Lower leg skin (tissue), 4 donors: Measurements from ENCODE around the gene PRSS1. TPM values are rescaled to one million over a fixed set of nuclear protein-coding genes. Genes with fewer than 3 reads are reported as not detected.
"Not testable (repeated sequence)": the region's sequence is repeated elsewhere in the genome, so short reads cannot be mapped to it uniquely, and the experiment has no call there.

Experiments used
- DNase-seq, 2 donors: peaks; one replicate each; pipeline ENCODE4 v3.0.0-alpha.2; 2019; ENCODE audit warnings: low spot score in 2 of 2
- H3K4me3 ChIP-seq: fragments of 200-600 bp; sonication (generic); 2 replicates; pipeline ENCODE4 v1.5.1; 2017; ENCODE audit warnings: mild to moderate bottlenecking, low read depth; ENCODE audit not compliant: poor library complexity, severe bottlenecking
- POLR2A ChIP-seq, 2 donors: fragments of 450-650 bp; IDR thresholded peaks; one replicate each; pipeline ENCODE4 v1.6.1; 2016 to 2017; ENCODE audit warnings: antibody characterized with exemption in 2 of 2, mild to moderate bottlenecking in 1 of 2, moderate library complexity in 1 of 2
- WGBS, 2 donors: methylation state at CpG; one replicate each; pipeline ENCODE4 v1.1.5; 2018; 5-methylcytosine and 5-hydroxymethylcytosine counted together
- intact Hi-C: fragments of 100-400 bp; cut with DNase I; formaldehyde crosslinking; loops from one replicate; pipeline ENCODE4 v1.15.0; 2023; ENCODE audit warnings: low total_unique reads
- total RNA-seq, 4 donors: library from RNA; depleted of rRNA; stranded (reverse); fragments of >200 nt; gene quantifications; one replicate each; pipeline ENCODE4 v1.1.0, GENCODE V29; 2016
- TF ChIP-seq, protein P1 (sequence below), 3 donors: fragments of 450-650 bp; IDR thresholded peaks; one replicate each; pipeline ENCODE4 v1.5.1; 2016; ENCODE audit warnings: antibody characterized with exemption in 3 of 3, mild to moderate bottlenecking in 3 of 3, moderate library complexity in 2 of 3

PRSS1 gene
- total RNA-seq, 4 donors from 2014 or later: 3.0 TPM; not detected in 3

DNA sequence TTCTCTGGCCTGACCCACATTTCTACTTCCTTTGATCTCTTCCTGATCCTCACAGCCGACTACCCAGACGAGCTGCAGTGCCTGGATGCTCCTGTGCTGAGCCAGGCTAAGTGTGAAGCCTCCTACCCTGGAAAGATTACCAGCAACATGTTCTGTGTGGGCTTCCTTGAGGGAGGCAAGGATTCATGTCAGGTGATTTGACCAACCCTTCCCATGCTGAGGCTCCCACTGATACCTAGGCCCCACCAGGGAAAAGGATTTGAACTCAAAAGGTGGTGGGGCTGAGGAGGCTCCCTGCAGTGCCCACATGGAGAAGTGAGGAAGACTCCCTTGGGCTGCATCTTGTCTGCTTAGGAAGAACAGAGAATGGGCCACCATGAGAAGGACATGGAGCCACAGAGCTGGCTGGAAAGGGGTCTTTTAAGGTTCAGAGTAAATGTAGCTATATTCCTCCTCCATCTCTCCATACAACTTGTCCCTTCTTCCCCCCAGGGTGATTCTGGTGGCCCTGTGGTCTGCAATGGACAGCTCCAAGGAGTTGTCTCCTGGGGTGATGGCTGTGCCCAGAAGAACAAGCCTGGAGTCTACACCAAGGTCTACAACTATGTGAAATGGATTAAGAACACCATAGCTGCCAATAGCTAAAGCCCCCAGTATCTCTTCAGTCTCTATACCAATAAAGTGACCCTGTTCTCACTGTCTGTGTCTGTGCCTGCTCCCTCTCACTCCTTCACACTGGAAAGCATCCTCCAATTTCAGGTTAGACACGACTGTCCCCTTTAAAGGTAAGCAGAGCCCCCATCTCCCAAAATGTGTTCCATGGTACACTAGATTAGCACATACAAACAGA, 3.3 kb downstream of the PRSS1 start:
- no peak overlapping the region for H3K4me3 ChIP-seq
- intact Hi-C loops: no loop called here
- TF ChIP-seq, protein P1, sequence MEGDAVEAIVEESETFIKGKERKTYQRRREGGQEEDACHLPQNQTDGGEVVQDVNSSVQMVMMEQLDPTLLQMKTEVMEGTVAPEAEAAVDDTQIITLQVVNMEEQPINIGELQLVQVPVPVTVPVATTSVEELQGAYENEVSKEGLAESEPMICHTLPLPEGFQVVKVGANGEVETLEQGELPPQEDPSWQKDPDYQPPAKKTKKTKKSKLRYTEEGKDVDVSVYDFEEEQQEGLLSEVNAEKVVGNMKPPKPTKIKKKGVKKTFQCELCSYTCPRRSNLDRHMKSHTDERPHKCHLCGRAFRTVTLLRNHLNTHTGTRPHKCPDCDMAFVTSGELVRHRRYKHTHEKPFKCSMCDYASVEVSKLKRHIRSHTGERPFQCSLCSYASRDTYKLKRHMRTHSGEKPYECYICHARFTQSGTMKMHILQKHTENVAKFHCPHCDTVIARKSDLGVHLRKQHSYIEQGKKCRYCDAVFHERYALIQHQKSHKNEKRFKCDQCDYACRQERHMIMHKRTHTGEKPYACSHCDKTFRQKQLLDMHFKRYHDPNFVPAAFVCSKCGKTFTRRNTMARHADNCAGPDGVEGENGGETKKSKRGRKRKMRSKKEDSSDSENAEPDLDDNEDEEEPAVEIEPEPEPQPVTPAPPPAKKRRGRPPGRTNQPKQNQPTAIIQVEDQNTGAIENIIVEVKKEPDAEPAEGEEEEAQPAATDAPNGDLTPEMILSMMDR (IDR thresholded peaks at IDR 0.05): no peak
- no peak for TF ChIP-seq POLR2A (IDR thresholded peaks at IDR 0.05)
- 54 to 56% methylated on average over 3 of the region's 3 CpGs for WGBS, 2 donors
- DNase-seq: peak in 1 of 2 donors; percentile 58

DNA sequence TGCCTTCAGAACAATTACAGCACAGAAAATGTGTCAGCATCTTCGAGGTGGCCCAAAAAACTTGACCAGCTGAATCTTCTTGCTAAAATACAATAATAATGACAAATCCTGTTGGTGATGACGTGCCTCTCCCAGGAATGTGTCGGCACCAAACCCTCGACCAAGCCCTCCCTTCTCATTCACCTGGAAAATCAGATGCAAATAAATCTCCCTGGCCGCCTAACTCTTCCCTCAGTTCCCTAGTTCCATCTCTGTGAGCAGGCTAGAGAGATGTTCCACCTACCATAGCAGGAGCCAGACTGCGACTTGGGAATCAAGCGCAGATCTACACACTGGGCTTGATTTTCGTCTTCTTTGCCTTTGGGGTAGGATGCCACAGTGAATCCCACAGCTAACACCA, 4.1 kb downstream of the PRSS1 start:
- peak in 1 of 2 donors; percentile 46 for DNase-seq
- intact Hi-C loops: no loop called here

DNA sequence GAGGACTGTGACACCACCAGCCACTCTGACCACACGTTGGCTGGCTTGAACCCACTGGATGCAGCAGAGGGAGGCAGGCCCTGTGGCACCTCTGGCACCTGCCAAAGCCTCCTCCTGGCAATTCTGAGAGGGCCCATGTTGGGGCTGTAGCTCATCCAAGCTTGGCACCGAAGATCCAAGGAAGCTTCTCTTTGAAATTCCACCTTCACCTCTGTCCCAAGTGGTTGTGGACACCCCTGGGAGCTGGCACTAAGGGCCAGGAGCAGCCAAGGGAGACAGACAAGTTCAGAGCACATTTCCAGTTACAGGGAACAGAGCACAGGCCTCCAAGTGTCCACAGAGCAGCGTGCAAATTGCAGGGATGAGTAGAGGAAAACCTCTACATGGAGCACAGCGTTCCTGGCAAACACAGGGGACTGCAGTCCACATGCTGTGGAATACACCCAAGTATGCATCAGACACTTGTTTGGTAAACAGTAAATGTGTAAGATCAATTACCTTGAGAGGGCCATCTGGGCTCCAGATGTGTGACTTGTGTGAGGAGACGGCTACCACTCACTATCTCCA, 4.7 kb downstream of the PRSS1 start:
- H3K4me3 ChIP-seq, intact Hi-C loops: not testable (repeated sequence)
- WGBS, 2 donors: 41 to 59% methylated on average over 5 of the region's 5 CpGs
- peak; percentile 65 to 81 for DNase-seq

More for the DNA sequence above, 4.1 kb downstream of the PRSS1 start:
- WGBS, 2 donors: 59 to 71% methylated on average over 8 of the region's 8 CpGs
- no peak overlapping the region for H3K4me3 ChIP-seq
- no peak for TF ChIP-seq POLR2A (IDR thresholded peaks at IDR 0.05)
- TF ChIP-seq, protein P1 (IDR thresholded peaks at IDR 0.05): no peak

DNA sequence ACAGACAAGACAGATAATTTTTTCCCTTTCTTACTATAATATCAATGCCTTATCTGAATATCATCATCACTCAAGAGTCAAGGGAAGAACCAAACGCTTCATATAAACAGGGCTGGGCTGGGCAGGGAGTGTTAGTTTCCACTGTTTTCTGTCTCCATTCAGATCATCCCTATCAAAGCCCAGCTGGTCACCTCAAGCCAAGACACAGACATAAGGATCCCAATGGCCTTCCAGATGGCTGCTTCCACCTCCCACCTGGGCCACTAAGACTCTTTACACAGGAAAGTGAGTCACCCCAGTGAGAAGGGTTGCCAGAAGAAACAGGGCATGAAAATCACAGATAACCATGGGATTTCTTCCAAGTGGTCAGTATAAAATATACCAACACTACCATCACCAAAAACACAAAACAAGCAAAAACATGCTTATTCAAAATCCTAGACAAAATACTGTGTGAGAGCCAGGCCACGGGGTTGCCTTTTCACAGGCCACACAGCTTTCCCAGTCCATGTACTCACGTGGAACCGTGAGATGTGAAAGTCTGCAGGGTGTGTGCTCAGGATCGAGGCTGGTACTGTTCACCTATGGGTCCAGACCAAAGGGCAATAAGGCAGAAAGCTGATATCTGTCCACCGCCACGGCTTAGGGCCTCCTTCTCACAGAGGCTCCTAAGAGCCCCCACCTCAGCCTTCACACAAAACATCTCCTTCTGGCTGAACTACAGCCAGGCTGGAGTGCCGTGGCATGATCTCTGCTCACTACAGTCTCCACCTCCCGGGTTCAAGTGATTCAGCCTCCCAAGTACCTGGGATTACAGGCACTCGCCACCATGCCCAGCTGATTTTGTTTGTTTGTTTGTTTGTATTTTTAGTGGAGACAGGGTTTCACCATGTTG, 5.7 kb downstream of the PRSS1 start:
- 77 to 82% methylated on average over 10 of the region's 10 CpGs for WGBS, 2 donors
- TF ChIP-seq, protein P1 (IDR thresholded peaks at IDR 0.05): no peak
- no peak for TF ChIP-seq POLR2A (IDR thresholded peaks at IDR 0.05)
- H3K4me3 ChIP-seq: no peak overlapping the region
- intact Hi-C loops: no loop called here
- DNase-seq: peak in 1 of 2 donors; percentile 72

DNA sequence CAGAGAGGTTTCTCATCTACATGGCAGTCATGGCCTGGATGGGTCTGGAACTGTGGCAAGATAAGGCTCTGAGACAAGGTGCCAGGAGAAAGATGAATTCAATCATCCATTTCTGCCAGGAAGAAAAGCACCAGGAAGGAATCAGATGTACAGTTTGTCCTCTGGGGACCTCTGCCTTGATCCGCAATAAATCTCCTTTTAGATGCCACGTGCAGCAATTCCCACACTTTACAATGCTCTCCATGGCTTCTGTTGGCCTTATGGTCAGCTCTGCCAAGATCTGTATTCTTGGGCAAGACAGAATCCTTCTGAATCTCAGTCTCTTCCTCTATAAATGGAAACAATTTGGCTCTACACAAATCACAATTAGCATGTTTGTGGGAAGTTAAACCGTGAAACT, 9.0 kb downstream of the PRSS1 start:
- intact Hi-C loops, H3K4me3 ChIP-seq, DNase-seq: not testable (repeated sequence)
- WGBS, 2 donors: 66 to 79% methylated on average over 3 of the region's 3 CpGs

DNA sequence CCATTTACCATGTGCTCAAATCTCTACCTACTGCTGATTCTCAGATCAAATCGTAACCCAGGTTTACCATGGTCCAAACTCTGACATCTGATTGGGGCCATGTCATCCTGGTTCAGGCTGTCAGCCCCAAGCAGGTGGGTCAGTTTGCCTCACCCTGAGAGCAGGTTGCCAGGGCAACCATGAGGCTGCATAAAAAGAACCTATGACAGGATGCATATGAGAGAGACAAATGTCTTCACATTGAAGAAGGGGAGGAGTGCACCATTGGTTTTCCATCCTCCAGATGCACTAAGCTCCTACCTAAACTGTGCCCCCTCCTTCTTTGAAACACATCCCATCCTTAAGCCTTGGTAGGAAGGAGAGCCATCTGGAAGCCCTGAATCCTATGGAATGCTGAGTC, 10.2 kb downstream of the PRSS1 start:
- intact Hi-C loops: no loop called here
- TF ChIP-seq, protein P1 (IDR thresholded peaks at IDR 0.05): no peak
- TF ChIP-seq POLR2A (IDR thresholded peaks at IDR 0.05): no peak
- 95 to 96% methylated on average over 1 of the region's 1 CpG for WGBS, 2 donors
- peak in 1 of 2 donors; percentile 50 for DNase-seq
- no peak overlapping the region for H3K4me3 ChIP-seq
